ENCODE measurements around the gene UGT2B17.
"Not testable (repeated sequence)": the region's sequence is repeated elsewhere in the genome, so short reads cannot be mapped to it uniquely, and the experiment has no call there.

UGT2B17 gene

DNA sequence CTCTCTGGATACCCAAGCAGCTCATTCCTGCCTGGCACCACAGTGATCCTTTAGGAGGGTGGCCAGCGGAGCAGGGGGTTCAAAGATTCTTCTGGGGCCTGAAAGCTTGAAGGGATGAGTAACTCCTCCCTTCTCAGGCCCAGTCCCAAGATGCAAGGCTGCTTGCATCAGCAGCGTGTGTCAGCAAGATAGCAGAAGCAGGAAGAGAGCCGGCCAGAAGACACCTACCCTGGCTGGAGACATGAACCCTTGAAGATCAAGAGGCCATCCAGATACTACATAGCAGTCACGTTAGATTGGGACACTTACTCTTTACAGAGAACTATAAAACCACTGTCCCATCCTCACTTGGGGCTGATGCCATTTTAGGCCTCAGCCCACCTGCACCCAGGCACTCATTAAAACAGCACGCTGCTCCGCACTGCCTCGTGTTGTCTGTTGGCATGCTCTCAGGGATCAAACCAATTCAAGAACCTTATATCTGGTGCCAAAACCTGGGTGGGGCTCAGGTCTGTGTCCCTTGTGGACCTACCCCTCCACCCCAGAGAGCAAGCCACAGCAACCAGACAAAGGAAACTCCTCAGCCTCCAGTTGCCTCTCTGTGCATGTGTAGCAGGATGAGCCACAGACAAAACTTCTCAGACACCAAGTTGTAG is 6.5 kb downstream of the UGT2B17 start:
- DNase-seq (ENCODE audit: low read depth in 4 of 4, low spot score in 1 of 4) = no peak

DNA sequence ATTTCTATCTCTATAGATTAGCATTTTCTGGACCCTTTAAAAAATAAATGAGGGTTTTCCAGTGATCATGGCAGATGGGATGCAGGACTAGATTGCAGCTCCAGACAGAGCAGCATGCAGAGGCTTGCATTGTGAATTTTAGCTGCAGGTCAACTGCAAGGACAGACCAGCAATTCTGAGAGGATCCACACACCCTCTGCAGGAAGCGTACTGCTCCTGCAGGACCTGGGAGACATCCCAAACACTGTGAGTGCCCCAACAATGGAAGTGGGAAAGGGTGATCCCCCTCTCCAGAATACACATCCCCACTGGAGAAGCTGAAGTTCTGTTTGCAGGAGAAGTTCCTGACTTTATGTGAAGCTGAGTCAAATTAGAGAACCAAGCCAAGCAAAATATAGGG is 7.1 kb downstream of the UGT2B17 start:
- DNase-seq (ENCODE audit: low read depth in 4 of 4, low spot score in 1 of 4) = not testable (repeated sequence)

DNA sequence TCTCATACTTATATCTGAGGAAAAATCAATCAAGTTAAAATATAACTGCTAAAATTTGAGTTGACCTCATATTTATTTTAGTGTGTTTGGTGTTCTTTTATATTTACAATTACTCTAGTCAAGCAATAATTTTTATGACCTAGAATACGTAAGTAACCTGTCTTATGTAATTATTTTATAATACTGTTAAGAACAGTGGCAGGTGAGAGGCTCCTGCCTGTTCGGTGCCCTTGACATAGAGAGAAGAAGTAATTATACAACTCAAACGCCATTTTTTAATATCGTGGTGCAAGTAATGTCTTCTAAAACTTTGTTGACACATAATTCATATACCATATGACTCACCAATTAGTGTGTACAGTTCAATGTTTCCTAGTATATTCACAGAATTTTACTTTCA is 7.6 kb downstream of the UGT2B17 start:
- not testable (repeated sequence) for DNase-seq (ENCODE audit: low read depth in 4 of 4, low spot score in 1 of 4)

DNA sequence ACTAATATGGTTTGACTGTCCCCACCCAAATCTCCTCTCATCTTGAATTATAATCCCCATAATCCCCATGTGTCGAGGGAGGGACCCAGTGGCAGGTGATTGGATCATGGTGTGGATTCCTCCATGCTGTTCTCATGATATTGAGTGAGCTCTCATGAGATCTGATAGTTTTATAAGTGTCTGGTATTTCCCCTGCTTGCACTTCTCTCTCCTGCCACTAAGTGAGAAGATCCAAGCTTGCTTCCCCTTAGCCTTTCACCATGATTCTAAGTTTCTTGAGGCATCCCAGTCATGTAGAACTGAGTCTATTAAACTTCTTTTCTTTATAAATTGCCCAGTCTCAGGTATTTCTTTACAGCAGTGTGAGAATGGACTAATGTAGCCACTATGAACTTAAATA is 9.8 kb downstream of the UGT2B17 start:
- DNase-seq (ENCODE audit: low read depth in 4 of 4, low spot score in 1 of 4) = not testable (repeated sequence)

DNA sequence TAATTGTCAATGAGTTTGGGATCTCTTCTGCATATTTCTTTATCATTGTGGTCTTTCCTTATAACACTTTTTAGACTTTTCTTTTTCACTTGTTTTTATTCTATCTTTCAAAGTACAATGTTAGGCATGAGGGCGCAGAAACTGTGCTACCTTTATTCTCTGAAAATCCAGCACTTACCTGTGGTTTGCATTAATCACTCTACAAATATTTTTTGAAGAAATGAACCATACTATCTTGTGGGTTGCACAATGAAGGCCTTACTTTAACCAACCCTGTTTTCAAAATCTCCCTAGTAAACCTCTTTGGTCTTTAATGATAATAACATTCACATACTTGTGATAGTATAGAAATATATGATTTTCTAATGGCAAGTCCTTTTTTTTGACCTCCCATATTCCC is 11.0 kb downstream of the UGT2B17 start:
- DNase-seq (ENCODE audit: low read depth in 4 of 4, low spot score in 1 of 4) = not testable (repeated sequence)

DNA sequence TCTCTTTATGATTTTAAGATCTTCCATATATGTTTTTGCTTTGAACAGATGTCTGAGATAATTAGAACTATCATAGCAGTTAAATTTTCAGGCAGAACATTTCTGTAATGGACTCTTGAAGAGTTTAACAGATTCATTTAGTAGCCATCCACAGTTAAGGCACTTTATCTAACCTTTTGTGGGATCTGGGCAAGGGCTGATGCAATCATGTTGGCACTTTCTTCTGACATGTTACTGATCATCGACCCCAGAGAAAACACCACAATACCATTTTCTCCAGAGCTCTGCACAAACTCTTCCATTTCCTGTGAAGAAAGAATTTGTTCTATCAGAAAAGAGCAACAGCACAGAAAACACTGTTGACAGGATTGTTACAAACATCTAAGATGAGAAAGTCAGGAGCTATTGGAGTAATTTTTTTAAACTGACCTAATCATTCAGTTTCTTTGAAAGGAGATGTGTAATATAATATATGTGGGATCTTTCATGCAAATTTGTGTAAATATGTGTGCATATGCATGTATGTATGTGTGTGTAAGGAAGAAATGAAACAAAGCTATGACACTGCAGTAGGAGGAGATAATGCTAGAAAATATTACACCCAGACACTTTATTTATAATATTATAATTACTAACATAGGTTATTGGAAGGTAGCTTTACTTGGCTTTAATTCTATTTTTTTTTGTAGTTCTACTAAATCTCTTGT is 15.6 kb downstream of the UGT2B17 start:
- not testable (repeated sequence) for DNase-seq (ENCODE audit: low read depth in 4 of 4, low spot score in 1 of 4)

DNA sequence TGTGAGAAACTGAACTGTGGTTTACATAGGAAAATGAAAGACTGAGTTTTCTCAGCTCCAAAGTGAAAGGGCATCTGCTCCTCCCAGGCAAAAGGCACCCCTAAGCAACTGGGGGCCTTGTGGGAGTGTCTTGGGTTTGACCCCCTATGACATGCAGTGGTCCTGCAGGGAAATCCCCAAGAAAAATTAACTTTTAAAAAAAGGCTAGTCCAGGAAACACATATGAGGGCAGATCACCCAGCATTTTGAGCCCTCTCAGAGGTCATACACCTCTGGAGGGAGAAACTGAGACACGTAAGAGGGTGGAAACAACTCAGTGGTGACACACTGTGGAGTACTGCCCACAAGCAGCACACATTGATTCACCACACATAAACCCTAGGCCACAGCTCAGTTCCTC is 22.3 kb downstream of the UGT2B17 start:
- not testable (repeated sequence) for DNase-seq (ENCODE audit: low read depth in 4 of 4, low spot score in 1 of 4)

DNA sequence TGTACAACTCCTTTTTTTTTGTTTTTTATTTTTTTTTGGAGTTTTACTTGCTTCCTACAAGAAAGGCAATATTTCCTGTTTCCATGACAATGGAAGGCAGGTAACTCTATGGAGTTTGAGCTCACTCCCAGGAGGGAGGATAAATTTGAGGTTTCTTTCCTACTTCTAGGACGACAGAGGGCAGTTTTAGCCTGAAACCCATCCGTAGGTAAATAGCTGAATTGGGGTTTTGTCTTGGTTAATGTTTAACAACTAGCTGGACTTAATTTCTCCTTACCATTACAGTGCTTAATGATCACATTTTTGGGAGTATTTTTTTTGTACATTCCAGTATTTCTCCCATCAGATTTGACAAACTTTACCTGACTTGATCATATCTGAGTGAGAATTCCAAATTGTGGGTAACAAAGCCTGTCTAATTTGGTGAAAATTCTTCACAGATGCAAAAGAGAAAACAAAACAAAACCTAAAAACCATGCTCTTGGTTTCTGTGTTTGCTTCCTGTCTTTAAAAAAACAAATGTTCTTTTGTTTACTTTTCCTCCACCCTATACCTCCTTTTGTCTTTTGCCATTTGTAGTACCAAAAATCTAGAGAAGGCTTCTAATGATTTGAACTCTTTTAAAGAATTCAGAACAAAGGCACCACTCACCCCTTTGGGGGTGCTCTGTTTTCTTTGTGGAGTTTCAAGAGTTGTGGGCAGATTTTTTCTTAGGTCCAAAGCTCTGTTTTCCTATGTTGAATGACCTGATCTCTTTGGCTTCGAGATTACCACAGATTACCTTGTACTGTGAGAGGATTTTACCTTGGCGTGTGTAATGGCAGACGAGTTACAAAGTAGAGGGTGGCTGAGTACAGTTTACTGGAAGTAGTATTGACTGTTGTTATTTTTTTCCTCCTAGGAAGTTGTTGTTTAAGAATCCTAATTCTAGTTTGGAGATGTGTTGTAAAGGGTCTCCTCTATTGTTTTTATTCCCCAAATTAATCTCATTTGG is 23.0 kb downstream of the UGT2B17 start:
- DNase-seq (ENCODE audit: low read depth in 4 of 4, low spot score in 1 of 4) = not testable (repeated sequence)

DNA sequence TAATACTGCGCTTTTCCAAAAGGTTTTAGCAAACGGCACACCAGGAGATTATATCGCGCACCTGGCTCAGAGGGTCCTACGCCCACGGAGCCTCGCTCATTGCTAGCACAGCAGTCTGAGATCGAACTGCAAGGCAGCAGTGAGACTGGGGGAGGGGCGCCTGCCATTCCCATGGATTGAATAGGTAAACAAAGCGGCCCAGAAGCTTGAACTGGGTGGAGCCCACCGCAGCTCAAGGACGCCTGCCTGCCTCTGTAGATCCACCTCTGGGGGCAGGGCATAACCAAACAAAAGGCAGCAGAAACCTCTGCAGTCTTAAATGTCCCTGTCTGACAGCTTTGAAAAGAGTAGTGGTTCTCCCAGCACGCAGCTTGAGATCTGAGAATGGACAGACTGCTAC is 33.4 kb downstream of the UGT2B17 start:
- not testable (repeated sequence) for DNase-seq (ENCODE audit: low read depth in 4 of 4, low spot score in 1 of 4)

DNA sequence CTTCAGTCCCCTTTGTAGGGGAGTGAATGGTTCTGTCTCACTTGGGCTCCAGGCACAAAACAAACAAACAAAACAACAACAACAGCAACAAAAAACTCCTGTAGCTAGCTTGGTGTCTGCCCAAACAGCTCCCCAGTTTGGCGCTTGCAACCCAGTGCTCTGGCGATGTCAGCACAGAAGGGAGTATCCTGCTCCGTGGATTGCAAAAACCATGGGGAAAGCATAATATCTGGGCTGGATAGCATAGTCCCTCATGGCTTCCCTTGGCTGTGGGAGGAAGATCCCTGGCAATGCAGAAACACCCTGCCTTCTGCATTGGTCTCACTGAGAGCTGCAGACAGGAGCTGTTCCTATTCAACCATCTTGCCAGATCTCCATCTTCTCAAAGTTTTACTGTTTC is 39.7 kb downstream of the UGT2B17 start:
- no peak for DNase-seq (ENCODE audit: low read depth in 4 of 4, low spot score in 1 of 4)

DNA sequence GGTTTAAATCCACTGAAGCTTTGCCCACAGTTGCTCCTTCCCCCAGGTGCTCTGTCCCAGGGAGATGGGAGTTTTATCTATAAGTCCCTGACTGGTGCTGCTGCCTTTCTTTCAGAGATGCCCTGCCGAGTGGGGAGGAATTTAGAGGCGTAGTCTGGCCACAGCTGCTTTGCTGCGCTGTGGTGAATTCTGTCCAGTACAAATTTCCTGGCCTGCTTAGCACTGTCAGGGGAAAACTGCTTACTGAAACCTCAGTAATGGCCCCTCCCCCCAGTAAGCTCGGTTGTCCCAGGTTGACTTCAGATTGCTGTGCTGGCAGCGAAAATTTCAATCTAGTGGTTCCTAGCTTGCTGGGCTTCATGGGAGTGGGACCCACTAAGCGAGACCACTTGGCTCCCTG is 40.1 kb downstream of the UGT2B17 start:
- no peak for DNase-seq (ENCODE audit: low read depth in 4 of 4, low spot score in 1 of 4)

DNA sequence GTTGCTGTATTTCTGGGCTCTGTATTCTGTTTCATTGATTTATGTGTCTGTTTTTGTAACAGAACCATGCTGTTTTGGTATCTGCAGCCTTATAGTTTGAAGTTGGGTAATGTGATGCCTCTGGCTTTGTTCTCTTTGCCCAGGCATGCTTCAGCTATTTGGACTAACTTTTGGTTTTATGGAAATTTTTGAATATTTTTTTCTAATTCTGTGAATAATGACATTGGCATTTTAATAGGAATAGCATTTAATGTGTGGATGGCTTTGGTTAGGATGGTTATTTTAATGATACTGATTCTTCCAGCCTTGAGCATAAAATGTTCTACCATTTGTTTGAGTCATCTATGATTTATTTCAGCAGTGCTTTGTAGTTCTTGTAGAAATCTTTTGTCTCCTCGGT is 53.9 kb downstream of the UGT2B17 start:
- not testable (repeated sequence) for DNase-seq (ENCODE audit: low read depth in 4 of 4, low spot score in 1 of 4)

DNA sequence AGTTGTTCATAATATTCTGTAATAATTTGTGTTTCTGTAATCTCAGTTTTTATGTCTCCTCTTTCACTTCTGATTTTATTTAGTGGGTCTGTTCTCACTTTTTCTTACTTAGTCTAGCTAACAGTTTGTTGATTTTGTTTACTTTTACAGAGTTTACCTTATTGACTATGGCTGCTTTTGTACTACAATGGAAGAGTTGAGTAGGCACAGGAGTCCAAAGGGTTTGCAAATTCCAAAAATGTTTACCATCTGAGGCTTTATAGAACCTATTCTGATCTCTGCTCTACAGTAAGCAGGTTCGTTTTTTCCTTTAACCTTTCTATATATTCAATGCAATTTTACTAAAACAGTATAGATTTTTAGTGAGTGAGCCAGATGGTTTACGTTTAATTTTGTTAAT is 55.1 kb downstream of the UGT2B17 start:
- no peak for DNase-seq (ENCODE audit: low read depth in 4 of 4, low spot score in 1 of 4)

DNA sequence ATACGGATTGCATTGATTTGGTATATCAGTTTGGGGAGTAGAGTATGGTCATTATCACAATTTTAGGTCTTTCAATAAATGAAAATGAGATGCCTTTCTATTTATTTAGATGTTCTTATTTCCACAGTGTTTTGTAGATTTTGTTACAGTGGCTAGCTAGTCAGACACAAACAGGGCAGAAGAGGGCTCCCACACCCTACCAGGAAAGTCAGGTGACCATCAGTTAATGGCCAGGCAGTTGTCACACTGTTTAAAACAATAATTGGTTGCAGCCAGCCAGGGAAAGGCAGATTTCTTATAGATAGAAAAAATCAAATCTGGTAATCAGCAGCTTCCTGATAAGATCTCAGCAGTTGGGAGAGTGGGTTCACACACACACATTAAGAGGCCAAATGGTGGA is 57.2 kb downstream of the UGT2B17 start:
- no peak for DNase-seq (ENCODE audit: low read depth in 4 of 4, low spot score in 1 of 4)

DNA sequence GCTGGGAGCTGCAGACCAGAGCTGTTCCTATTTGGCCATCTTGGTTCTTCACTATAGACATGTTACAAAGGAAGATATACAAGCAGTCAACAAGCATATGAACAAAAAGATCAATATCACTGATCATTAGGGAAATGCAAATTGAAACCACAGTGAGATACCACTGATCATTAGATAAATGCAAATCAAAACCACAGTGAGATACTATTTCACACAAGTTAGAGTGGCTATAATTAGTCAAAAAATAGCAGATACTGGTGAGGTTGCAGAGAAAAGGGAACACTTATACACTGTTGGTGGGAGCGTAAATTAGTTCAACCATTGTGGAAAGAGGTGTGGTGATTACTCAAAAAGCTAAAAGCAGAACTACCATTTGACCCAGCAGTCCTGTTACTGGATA is 70.7 kb downstream of the UGT2B17 start:
- DNase-seq (ENCODE audit: low read depth in 4 of 4, low spot score in 1 of 4) = not testable (repeated sequence)

DNA sequence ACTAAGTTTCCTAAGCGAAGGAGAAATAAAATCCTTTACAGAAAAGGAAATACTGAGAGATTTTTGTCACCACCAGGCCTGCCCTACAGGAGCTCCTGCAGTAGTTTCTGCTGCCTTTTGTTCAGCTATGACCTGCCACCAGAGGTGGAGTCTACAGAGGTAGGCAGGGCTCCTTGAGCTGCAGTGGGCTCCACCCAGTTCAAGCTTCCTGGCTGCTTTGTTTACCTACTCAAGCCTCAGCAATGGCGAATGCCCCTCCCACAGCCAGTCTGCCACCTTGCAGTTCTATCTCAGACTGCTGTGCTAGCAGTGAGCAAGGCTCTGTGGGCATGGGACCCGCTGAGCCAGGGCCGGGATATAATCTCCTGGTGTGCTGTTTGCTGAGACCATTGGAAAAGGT is 71.3 kb downstream of the UGT2B17 start:
- DNase-seq (ENCODE audit: low read depth in 4 of 4, low spot score in 1 of 4) = not testable (repeated sequence)

DNA sequence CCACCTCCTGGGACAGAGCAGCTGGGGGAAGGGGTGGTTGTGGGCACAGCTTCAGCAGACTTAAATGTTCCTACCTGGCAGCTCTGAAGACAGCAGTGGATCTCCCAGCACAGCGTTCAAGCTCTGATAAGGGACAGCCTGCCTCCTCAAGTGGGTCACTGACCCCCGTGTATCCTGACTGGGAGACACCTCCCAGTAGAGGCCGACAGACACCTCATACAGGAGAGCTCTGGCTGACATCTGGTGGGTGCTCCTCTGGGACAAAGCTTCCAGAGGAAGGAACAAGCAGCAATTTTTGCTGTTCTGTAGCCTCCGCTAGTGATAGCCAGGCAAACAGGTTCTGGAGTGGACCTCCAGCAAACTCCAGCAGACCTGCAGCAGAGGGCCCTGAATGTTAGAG is 72.7 kb downstream of the UGT2B17 start:
- not testable (repeated sequence) for DNase-seq (ENCODE audit: low read depth in 4 of 4, low spot score in 1 of 4)

DNA sequence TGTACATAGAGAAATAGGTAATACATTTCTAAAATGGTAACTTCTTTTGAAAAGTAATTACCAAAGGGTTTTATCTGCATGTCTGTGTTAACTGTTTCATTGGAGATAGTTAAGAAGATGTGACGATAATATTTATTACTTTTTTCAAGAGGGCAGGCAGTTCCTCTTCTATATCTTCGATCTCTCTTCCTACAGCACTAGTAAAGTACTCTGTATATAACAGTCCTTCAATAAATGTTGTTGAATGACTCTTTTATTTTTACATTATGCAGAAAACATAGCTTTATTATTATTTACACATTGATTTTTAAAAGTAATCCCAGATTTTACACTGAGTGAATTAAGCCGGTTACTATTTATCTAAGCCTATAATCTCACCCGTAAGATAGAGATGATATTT is 77.1 kb downstream of the UGT2B17 start:
- DNase-seq (ENCODE audit: low read depth in 4 of 4, low spot score in 1 of 4) = no peak

DNA sequence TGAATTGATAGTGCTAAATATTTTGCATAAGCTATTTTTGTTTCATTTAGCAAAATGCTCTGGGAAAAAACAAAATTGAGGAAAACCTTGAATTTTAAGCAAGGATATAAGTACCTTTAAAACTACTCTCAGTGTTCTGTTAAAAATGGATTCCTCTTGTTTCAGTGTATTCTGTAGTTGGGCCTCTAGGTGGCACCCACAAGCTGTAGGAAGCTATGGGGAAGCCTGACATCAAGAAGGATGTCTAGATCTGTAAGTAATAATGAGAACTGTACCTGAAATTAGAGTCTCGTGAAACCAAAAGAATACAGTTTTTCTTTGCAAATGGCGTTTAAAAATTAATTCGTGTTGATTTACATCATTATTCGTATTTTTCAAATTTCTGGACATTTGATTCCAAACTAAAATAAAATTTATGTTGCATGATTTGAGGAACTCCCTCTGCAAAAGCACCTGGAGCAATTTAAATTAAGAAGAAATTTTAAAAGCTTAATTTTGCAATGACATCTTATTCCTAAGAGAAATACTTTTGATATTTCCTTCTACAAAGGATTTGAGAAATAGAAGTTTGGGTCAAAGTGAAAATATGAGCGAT is 77.6 kb downstream of the UGT2B17 start:
- peak; percentile 15 to 28 (median 23) for DNase-seq (ENCODE audit: low read depth in 4 of 4, low spot score in 1 of 4)

DNA sequence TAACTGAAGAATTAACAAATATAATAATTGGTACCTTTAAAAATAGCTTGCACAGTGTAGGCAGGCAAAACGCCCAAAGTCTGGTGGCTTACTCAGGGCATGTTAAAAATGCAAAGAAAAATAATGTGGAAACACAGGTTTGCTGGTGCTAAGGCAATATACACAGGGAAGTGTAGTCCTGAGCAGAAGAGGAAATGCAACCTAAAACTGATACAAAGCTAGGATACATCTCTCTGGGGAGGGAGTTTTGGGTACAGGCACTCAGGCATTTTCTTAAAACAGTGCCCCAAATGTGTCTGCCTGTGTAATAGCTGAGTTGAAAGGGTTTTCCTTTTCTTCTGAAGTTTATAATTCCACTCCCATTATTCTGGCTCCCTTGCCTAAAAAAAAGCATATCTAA is 81.4 kb downstream of the UGT2B17 start:
- no peak for DNase-seq (ENCODE audit: low read depth in 4 of 4, low spot score in 1 of 4)

DNA sequence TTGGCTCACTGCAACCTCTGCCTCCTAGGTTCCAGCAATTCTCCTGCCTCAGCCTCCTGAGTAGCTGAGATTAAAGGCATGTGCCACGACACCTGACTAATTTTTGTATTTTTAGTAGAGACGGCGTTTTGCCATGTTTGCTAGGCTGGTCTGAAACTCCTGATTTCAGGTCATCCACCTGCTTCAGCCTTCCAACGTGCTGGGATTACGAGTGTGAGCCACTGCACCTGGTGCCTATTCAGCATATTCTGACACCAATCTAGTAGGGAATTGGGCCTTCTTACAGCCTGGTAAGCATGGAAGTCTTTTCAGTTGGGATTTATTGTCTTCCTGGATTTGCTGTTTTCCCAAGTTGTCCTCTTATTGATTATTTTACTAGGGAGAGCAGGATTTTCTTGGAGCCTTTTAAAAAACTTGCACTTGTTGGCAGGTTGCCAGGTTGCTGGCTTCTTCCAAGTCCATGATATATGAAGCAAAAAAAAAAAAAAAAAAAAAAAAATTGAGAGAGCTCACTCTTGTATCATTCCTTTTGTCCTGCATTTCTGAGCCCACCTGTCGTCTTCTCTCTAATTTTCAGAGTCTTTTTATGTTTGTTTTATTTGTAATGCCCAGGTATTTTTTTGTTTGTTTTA is 85.2 kb downstream of the UGT2B17 start:
- no peak for DNase-seq (ENCODE audit: low read depth in 4 of 4, low spot score in 1 of 4)
